GM12875 (cell line): ENCODE data around the gene C3orf18.

Source experiments
- H3K4me3 ChIP-seq: one replicate; pipeline ENCODE4 v1.5.1; 2011; ENCODE audit warnings: low read depth, low read length, control low read depth
- TF ChIP-seq, protein P1 (sequence below): IDR thresholded peaks from 2 replicates; pipeline ENCODE4 v1.5.1; 2011; ENCODE audit warnings: low read depth, mild to moderate bottlenecking, control low read depth, inconsistent platforms, low read length, moderate library complexity, borderline replicate concordance; ENCODE audit not compliant: insufficient read depth

C3orf18 gene

DNA sequence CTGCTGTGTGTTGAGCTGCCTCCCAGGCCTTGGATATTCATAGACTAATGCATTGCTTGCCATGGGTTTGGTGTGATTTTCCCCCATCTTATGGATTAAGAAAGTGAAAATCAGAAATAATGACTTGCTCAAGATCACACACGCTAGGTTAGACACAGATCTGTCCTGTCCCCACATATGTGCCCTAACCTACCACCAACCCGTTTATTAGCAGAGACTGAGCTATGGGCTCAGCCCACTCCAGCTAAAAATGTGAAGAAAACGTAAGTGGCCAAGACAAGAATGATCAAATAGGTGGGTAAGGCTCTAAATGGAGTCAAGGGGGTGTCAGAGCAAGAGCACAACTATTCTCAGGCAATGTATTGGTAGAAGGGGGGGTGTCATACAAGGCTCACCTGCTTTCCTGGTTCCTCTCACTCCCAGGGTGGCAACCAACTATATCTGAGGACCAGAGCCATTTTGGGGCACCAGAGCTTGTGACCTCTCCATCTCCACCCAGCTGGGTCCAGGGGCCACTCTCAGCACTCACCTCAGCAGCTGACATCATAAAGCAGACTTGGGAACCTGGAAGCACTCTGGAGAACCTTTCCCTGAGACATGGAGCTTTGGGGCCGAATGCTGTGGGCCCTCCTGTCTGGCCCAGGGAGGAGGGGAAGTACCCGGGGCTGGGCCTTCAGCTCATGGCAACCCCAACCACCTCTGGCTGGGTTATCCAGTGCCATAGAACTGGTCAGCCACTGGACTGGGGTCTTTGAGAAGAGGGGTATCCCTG, 3.1 kb upstream of the C3orf18 start:
- H3K4me3 ChIP-seq, result no peak overlapping the region
- TF ChIP-seq, protein P1, sequence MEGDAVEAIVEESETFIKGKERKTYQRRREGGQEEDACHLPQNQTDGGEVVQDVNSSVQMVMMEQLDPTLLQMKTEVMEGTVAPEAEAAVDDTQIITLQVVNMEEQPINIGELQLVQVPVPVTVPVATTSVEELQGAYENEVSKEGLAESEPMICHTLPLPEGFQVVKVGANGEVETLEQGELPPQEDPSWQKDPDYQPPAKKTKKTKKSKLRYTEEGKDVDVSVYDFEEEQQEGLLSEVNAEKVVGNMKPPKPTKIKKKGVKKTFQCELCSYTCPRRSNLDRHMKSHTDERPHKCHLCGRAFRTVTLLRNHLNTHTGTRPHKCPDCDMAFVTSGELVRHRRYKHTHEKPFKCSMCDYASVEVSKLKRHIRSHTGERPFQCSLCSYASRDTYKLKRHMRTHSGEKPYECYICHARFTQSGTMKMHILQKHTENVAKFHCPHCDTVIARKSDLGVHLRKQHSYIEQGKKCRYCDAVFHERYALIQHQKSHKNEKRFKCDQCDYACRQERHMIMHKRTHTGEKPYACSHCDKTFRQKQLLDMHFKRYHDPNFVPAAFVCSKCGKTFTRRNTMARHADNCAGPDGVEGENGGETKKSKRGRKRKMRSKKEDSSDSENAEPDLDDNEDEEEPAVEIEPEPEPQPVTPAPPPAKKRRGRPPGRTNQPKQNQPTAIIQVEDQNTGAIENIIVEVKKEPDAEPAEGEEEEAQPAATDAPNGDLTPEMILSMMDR, result no peak

DNA sequence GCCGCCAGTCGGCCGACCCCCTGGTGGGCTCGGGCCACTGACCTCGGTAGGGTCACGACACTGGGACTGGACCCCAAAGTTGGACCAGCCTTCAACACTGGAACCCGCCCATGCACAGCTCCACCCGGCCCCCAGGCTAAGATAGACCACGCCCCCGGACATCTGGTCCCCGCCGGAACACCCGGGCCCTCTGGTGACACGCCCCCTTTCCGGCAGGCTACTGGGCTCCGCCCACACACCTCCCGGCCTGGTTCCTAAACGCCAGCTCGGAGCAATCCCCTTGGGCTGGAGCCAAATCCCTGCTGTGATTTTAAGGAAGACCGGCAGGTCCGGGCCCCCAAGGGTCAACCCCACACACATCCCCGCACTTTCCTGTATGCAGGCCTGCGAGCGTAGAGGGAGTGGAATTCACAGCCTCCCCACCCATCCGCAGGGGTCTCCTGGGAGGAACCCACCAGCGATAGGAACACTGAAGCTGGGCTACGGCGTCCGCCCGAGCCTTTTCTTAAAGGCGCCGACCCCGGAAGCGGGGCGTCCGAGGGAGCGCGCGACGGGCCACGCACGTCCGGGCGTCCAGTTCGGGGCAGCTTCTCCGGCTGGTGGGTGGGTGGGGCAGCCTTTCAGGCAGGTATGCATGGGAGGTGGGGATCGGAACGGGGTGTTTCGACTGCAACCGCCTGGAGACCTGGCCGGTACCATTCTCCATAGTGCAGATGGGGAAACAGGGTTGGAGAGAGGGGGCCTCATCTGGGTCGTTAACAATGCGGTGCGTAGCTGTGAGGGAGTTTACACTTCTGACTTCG, 1.6 kb upstream of the C3orf18 start, which contains the start of gene HEMK1:
Gene HEMK1 (plus strand): TSS at position 576 of the 803 bp plus-strand sequence. CDS start 1,583 bp downstream, outside the sequence.
- peak within 1 kb of the TSS; percentile 97 for H3K4me3 ChIP-seq
- TF ChIP-seq, protein P1, result no peak

DNA sequence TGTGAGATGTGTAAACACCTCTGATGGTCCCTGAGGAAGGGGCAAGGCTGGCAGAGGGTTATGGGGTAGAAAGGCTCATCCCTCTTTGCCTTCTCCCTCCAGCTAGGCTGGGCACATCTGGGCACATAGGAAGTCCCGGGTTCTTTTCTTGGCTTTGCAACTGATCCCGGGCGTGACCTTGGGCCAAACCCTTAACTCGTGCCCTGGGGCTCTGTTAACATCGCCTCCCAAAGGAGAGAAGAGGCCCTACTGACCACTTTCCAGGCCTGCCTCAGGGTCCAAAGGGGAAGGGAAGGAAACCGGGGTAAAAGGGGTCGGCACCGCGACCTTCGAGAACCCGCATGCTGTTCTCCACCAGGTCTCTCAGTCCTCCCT, 549 bp downstream of the C3orf18 start:
- H3K4me3 ChIP-seq, result peak overlapping the region; percentile 54
- TF ChIP-seq, protein P1, result no peak

DNA sequence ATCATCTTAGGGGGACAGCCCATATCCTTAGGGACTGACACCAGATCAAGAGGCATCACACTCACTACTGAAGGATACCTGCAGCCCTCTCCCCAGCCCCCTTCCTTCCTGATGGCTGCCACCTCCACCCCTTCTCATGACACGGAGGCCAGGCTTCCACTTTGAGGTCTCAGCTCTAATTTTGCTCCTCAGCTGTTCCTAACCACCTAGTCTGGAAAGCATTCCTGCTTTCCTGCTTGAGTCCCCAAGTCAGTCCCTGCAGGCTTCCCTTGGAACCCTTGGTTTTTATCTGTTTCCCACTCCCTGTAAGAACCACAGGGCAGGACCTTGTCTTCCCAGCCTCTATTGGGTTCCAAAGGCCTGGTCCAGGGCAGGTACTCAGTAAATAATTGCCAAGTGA, 3.2 kb downstream of the C3orf18 start:
- TF ChIP-seq, protein P1, result no peak
- no peak overlapping the region for H3K4me3 ChIP-seq

DNA sequence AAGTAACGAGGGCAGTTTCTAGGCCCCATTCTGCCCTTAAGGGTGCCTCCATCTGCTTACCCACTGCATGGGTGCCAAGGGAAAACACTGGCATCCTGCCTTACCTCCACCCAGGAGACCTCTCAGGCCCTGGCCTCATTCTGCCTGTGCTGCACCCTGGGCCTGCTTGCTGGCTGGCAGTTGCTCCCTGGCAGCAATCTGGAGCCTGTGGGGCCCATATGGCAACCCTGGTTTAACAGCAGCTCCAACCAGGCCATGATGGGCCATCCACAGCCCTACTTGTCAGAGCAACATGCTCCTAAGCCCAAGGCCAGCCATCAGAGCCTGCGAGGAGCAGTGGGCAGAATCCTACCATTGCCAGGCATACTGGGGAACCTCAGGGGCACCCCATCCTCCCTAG, 3.7 kb downstream of the C3orf18 start:
- no peak overlapping the region for H3K4me3 ChIP-seq
- TF ChIP-seq, protein P1, result no peak

DNA sequence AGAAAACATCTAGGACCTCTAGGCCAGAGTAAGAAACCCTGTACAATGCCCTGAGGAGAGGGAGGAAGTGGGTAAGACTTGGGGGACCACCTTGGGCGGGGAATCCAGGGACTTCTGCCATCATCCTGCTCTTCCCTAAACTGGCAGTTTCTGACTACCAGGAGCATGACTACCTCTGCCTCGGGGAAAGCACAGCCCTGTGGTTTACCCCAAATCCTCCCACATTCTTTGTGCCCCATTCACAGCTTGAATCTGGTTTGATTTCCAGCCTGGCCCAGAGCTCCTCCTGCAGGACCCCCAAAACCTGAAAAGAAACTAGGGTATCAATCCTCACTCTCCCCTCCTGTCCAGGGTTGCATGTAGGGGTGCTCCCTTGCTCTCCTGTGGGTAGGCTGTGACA, 4.7 kb downstream of the C3orf18 start:
- TF ChIP-seq, protein P1, result no peak
- no peak overlapping the region for H3K4me3 ChIP-seq
